HepG2 (cell line): ENCODE measurements around the gene TPX2. TPM values are rescaled to one million over a fixed set of nuclear protein-coding genes. Genes with fewer than 3 reads are reported as not detected.

Experiments
- ATAC-seq: fragments of 200-7000 bp; cut with Tn5 transposase; 3 replicates; pipeline ENCODE4 v1.9.1; 2020; ENCODE audit warnings: mild to moderate bottlenecking, moderate library complexity
- BruUV-seq: library from RNA; stranded (reverse); fragments of 400-500 nt; replicated peaks from 2 replicates; lab custom pipeline; 2021; lab: Mats Ljungman, UMichigan
- CTCF ChIA-PET: fragments of 300-600 bp; formaldehyde crosslinking; extraction: SDS; loops from one replicate; lab custom pipeline; 2021; ENCODE audit warnings: low total read pairs, inconsistent platforms, low intra/inter-chr PET ratio; lab: Yijun Ruan, JAX
- POLR2A ChIA-PET: fragments of 350-600 bp; sonication (Branson Sonifier 250); formaldehyde crosslinking; loops from one replicate; lab custom pipeline; 2020; ENCODE audit warnings: antibody characterized with exemption, inconsistent platforms; lab: Yijun Ruan, JAX
- DNase-seq: peaks from one replicate; pipeline ENCODE4 v3.0.0-alpha.2; 2015; ENCODE audit warnings: low spot score
- FAIRE-seq: peaks from 3 replicates; lab custom pipeline; 2011; peaks lifted over from hg19 to GRCh38; lab: Jason Lieb, UNC
- H2AFZ ChIP-seq: one replicate; pipeline ENCODE4 v1.6.1; 2011; ENCODE audit warnings: low read length, inconsistent platforms
- H3K27ac ChIP-seq: fragments of 300-600 bp; 3 replicates; pipeline ENCODE4 v1.8.0; 2011; ENCODE audit warnings: mixed run types, mild to moderate bottlenecking, mixed read lengths, low read length, inconsistent platforms; ENCODE audit not compliant: insufficient read depth; ENCODE audit errors: extremely low read length
- H3K27me3 ChIP-seq, 2 experiments: fragments of 200-600 bp in 1 of 2; 2 replicates in 1 of 2; 3 replicates in 1 of 2; pipeline versions ENCODE4 v1.6.0 to v1.8.0; 2011; ENCODE audit warnings: low read length in 2 of 2, mild to moderate bottlenecking in 2 of 2, moderate library complexity in 2 of 2, inconsistent platforms in 1 of 2; ENCODE audit not compliant: insufficient read depth in 2 of 2, control insufficient read depth in 1 of 2
- H3K36me3 ChIP-seq, 2 experiments: fragments of 200-600 bp in 1 of 2; replicated peaks in 1 of 2; 2 replicates in 1 of 2; 3 replicates in 1 of 2; pipeline versions ENCODE4 v1.5.1 to v1.8.0; 2011; ENCODE audit warnings: low read length in 2 of 2, inconsistent platforms in 1 of 2; ENCODE audit not compliant: insufficient read depth in 2 of 2, control insufficient read depth in 1 of 2
- H3K4me1 ChIP-seq: 2 replicates; pipeline ENCODE4 v1.5.1; 2012; ENCODE audit warnings: low read length, inconsistent platforms; ENCODE audit not compliant: insufficient read depth
- H3K4me2 ChIP-seq: 2 replicates; pipeline ENCODE4 v1.6.0; 2011; ENCODE audit warnings: low read depth, low read length, inconsistent platforms
- H3K4me3 ChIP-seq, 3 experiments: fragments of 200-600 bp in 1 of 3; sonication (generic), shearing (Covaris generic) in 1 of 3; replicated peaks in 1 of 3; 2 replicates each; pipeline ENCODE4 v1.5.1; 2011 to 2016; ENCODE audit warnings: low read length in 3 of 3, inconsistent platforms in 2 of 3, low read depth in 2 of 3, mild to moderate bottlenecking in 2 of 3, control low read depth in 1 of 3, mixed read lengths in 1 of 3; ENCODE audit not compliant: insufficient read depth in 1 of 3
- H3K79me2 ChIP-seq: one replicate; pipeline ENCODE4 v1.6.1; 2011; ENCODE audit warnings: low read length, inconsistent platforms; ENCODE audit not compliant: insufficient read depth
- H3K9ac ChIP-seq: 2 replicates; pipeline ENCODE4 v1.6.0; 2011; ENCODE audit warnings: mild to moderate bottlenecking, low read depth, low read length, inconsistent platforms; ENCODE audit not compliant: insufficient read depth
- H3K9me3 ChIP-seq: 2 replicates; pipeline ENCODE4 v1.5.1; 2012; ENCODE audit warnings: mild to moderate bottlenecking, low read length
- H4K20me1 ChIP-seq: 2 replicates; pipeline ENCODE4 v1.6.0; 2011; ENCODE audit warnings: inconsistent platforms, mild to moderate bottlenecking, low read length, moderate library complexity; ENCODE audit not compliant: insufficient read depth
- CAMTA2 ChIP-seq: sonication (generic); formaldehyde crosslinking; IDR thresholded peaks from 2 replicates; pipeline ENCODE4 v1.4.0; 2020; ENCODE audit warnings: mild to moderate bottlenecking, missing genetic modification reagents, borderline replicate concordance
- ELF4 ChIP-seq: sonication (generic); formaldehyde crosslinking; IDR thresholded peaks from 2 replicates; pipeline ENCODE4 v1.5.0; 2020; ENCODE audit warnings: missing genetic modification reagents, mild to moderate bottlenecking, moderate library complexity, borderline replicate concordance
- KDM1A ChIP-seq: IDR thresholded peaks from 2 replicates; pipeline ENCODE4 v1.6.1; 2016; ENCODE audit warnings: missing compliant biosample characterization
- KLF11 ChIP-seq: IDR thresholded peaks from 2 replicates; pipeline ENCODE4 v1.6.1; 2016; ENCODE audit warnings: missing compliant biosample characterization
- SNAPC4 ChIP-seq: sonication (generic); formaldehyde crosslinking; IDR thresholded peaks from 2 replicates; pipeline ENCODE4 v1.4.0; 2020; ENCODE audit warnings: mild to moderate bottlenecking, missing genetic modification reagents
- SRSF4 ChIP-seq: fragments of 200-400 bp; formaldehyde crosslinking; IDR thresholded peaks from one replicate; pipeline ENCODE4 v1.6.1; 2018; ENCODE audit warnings: mild to moderate bottlenecking, low read depth, low read length, moderate library complexity; ENCODE audit not compliant: poor library complexity, severe bottlenecking
- SRSF9 ChIP-seq: fragments of 200-400 bp; formaldehyde crosslinking; IDR thresholded peaks from 2 replicates; pipeline ENCODE4 v1.6.1; 2018; ENCODE audit warnings: borderline replicate concordance, mild to moderate bottlenecking, low read depth, low read length; ENCODE audit not compliant: insufficient read depth, poor library complexity, severe bottlenecking
- ZBTB3 ChIP-seq: sonication (generic); formaldehyde crosslinking; IDR thresholded peaks from 2 replicates; pipeline ENCODE4 v1.4.0; 2020; ENCODE audit warnings: low read depth, mild to moderate bottlenecking, moderate library complexity, missing genetic modification reagents, borderline replicate concordance
- ZBTB42 ChIP-seq: sonication (generic); formaldehyde crosslinking; IDR thresholded peaks from 2 replicates; pipeline ENCODE4 v1.5.0; 2020; ENCODE audit warnings: mild to moderate bottlenecking, missing genetic modification reagents
- ZNF136 ChIP-seq: sonication (generic); formaldehyde crosslinking; IDR thresholded peaks from 2 replicates; pipeline ENCODE4 v1.8.1; 2022; ENCODE audit warnings: low read depth, mild to moderate bottlenecking, moderate library complexity, missing genetic modification reagents
- ZNF205 ChIP-seq: IDR thresholded peaks from 2 replicates; pipeline ENCODE4 v1.6.1; 2018; ENCODE audit warnings: missing biosample characterization, missing genetic modification reagents
- ZNF230 ChIP-seq: sonication (generic); formaldehyde crosslinking; IDR thresholded peaks from 2 replicates; pipeline ENCODE4 v1.4.0; 2020; ENCODE audit warnings: mild to moderate bottlenecking, missing genetic modification reagents
- ZNF367 ChIP-seq: sonication (generic); formaldehyde crosslinking; IDR thresholded peaks from 2 replicates; pipeline ENCODE4 v1.4.0; 2020; ENCODE audit warnings: missing genetic modification reagents, borderline replicate concordance
- ZNF652 ChIP-seq: IDR thresholded peaks from 2 replicates; pipeline ENCODE4 v1.6.1; 2016; ENCODE audit warnings: low read depth, borderline replicate concordance
- ZNF761 ChIP-seq: sonication (generic); formaldehyde crosslinking; conservative IDR thresholded peaks from 2 replicates; pipeline ENCODE4 v1.4.0; 2020; ENCODE audit warnings: mild to moderate bottlenecking, missing genetic modification reagents
- WGBS: methylation state at CpG from one replicate; pipeline ENCODE4 v1.1.6; 2017; ENCODE audit warnings: low lambda C conversion rate; 5-methylcytosine and 5-hydroxymethylcytosine counted together
- in situ Hi-C: cut with HindIII; loops from 2 replicates; pipeline ENCODE4 v1.10.0; 2017; ENCODE audit warnings: low pct_unique_long_range_greater_than_20kb; ENCODE audit not compliant: extremely low pct_ligation_motif_present
- intact Hi-C: fragments of 100-400 bp; cut with micrococcal nuclease; formaldehyde crosslinking; loops from one replicate; pipeline ENCODE4 v1.10.0; 2022; ENCODE audit not compliant: unreplicated experiment
- polyA plus RNA-seq, 8 experiments: library from polyadenylated mRNA; depleted of rRNA in 3 of 8; stranded (reverse) in 7 of 8; unstranded in 1 of 8; fragments of >200 nt; fragmentation: Illumina TruSeq in 4 of 8; extraction: Trizol in 4 of 8; gene quantifications; 2 replicates each; pipeline versions ENCODE4 v1.2.1 to v1.2.3, GENCODE V29; 2011 to 2016; ENCODE audit warnings: low read depth in 4 of 8, missing spikeins in 1 of 8, mixed read lengths in 1 of 8; ENCODE audit not compliant: insufficient read depth in 1 of 8
- total RNA-seq, 5 experiments: library from RNA; depleted of rRNA; stranded (reverse); fragments of >200 nt; fragmentation: Illumina TruSeq; extraction: Trizol; gene quantifications; 2 replicates each; pipeline ENCODE4 v1.2.3, GENCODE V29; 2016; ENCODE audit warnings: low read depth in 1 of 5
- TF ChIP-seq, protein P1 (sequence below): sonication (generic); formaldehyde crosslinking; conservative IDR thresholded peaks from 2 replicates; pipeline ENCODE4 v1.5.0; 2020; ENCODE audit warnings: missing genetic modification reagents

Gene TPX2
- total and polyA plus RNA-seq, 2 of the 13 experiments (the other 11 are each of a cell fraction or from before 2014, with no cell fraction given) = 34.3 to 124 TPM

- H3K9ac ChIP-seq = no peak overlapping the region
- no peaks in the 10 kb centered on the region for H3K9me3 ChIP-seq
- ChIA-PET POLR2A (no interaction called here), CTCF (no interaction called here)
- no TSS peak for BruUV-seq
- FAIRE-seq (no peak), DNase-seq (no peak), ATAC-seq (no peak)
- in situ Hi-C loops (loop anchor here (10.0 kb wide), 1 partner anchor 265 kb away; no protein-coding TSS in a partner anchor), intact Hi-C loops (loop anchor here (10.0 kb wide), 1 partner anchor 125 kb away; the partner anchor contains the start of gene PDRG1)
- TF ChIP-seq, protein P1, sequence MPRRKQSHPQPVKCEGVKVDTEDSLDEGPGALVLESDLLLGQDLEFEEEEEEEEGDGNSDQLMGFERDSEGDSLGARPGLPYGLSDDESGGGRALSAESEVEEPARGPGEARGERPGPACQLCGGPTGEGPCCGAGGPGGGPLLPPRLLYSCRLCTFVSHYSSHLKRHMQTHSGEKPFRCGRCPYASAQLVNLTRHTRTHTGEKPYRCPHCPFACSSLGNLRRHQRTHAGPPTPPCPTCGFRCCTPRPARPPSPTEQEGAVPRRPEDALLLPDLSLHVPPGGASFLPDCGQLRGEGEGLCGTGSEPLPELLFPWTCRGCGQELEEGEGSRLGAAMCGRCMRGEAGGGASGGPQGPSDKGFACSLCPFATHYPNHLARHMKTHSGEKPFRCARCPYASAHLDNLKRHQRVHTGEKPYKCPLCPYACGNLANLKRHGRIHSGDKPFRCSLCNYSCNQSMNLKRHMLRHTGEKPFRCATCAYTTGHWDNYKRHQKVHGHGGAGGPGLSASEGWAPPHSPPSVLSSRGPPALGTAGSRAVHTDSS (CRISPR knock-in tag) = no peak
- TF ChIP-seq KDM1A (CRISPR knock-in tag) (no peak), SRSF9 (no peak), SNAPC4 (CRISPR knock-in tag) (no peak), ZBTB42 (no peak), ZNF205 (CRISPR knock-in tag) (no peak), ELF4 (no peak), ZNF367 (CRISPR knock-in tag) (no peak), ZNF761 (no peak), ZNF136 (CRISPR knock-in tag) (no peak), ZNF652 (CRISPR knock-in tag) (no peak), ZNF230 (CRISPR knock-in tag) (no peak), SRSF4 (no peak), CAMTA2 (CRISPR knock-in tag) (no peak), KLF11 (no peak), ZBTB3 (CRISPR knock-in tag) (no peak)
- H3K27me3 ChIP-seq = peaks cover 12 to 32% of the 10 kb centered on the region in 2 experiments
- H2AFZ ChIP-seq = no peak overlapping the region
- WGBS = 55% methylated on average over 6 of the region's 6 CpGs
- H3K4me2 ChIP-seq = no peak overlapping the region
- H3K4me1 ChIP-seq = peaks cover 14% of the 10 kb centered on the region; the same call in 1 of the 2 replicates
- H3K27ac ChIP-seq = no peak overlapping the region
- no peaks in the 10 kb centered on the region for H3K36me3 ChIP-seq
- no peaks in the 10 kb centered on the region for H4K20me1 ChIP-seq
- no peaks in the 10 kb centered on the region for H3K79me2 ChIP-seq
- H3K4me3 ChIP-seq = no peak overlapping the region
Observed at GRCh38 chr20:31829731-31830130, 90.6 kb downstream of the TPX2 start.
